HepG2 (cell line): Measurements from ENCODE around the gene ST6GALNAC4. TPM values are rescaled to one million over a fixed set of nuclear protein-coding genes. Genes with fewer than 3 reads are reported as not detected.

ENCODE experiments used
- ETV6 ChIP-seq: sonication (generic); formaldehyde crosslinking; conservative IDR thresholded peaks from 2 replicates; pipeline ENCODE4 v1.4.0; 2020; ENCODE audit warnings: missing genetic modification reagents
- NAIF1 ChIP-seq: sonication (generic); formaldehyde crosslinking; IDR thresholded peaks from 2 replicates; pipeline ENCODE4 v1.5.0; 2020; ENCODE audit warnings: mild to moderate bottlenecking, missing genetic modification reagents, borderline replicate concordance
- NPAS2 ChIP-seq: sonication (generic); formaldehyde crosslinking; IDR thresholded peaks from 2 replicates; pipeline ENCODE4 v1.8.0; 2022; ENCODE audit warnings: mild to moderate bottlenecking, missing genetic modification reagents, borderline replicate concordance
- PCBP1 ChIP-seq: fragments of 200-400 bp; formaldehyde crosslinking; IDR thresholded peaks from 2 replicates; pipeline ENCODE4 v1.6.1; 2017; ENCODE audit warnings: mild to moderate bottlenecking, low read depth, low read length, borderline replicate concordance
- RFX1 ChIP-seq: fragments of 450-650 bp; IDR thresholded peaks from 2 replicates; pipeline ENCODE4 v1.6.1; 2017
- SMAD1 ChIP-seq: sonication (generic); formaldehyde crosslinking; IDR thresholded peaks from 2 replicates; pipeline ENCODE4 v1.4.0; 2020; ENCODE audit warnings: missing genetic modification reagents, low read depth, mild to moderate bottlenecking, borderline replicate concordance
- ZBTB38 ChIP-seq: sonication (generic); formaldehyde crosslinking; IDR thresholded peaks from 2 replicates; pipeline ENCODE4 v1.5.1; 2020; ENCODE audit warnings: mild to moderate bottlenecking, missing genetic modification reagents
- ZBTB4 ChIP-seq: sonication (generic); formaldehyde crosslinking; IDR thresholded peaks from 2 replicates; pipeline ENCODE4 v1.4.0; 2020; ENCODE audit warnings: missing genetic modification reagents, mild to moderate bottlenecking, borderline replicate concordance
- ZBTB7A ChIP-seq: sonication (generic); formaldehyde crosslinking; IDR thresholded peaks from 2 replicates; pipeline ENCODE4 v1.8.0; 2022; ENCODE audit warnings: mild to moderate bottlenecking, missing genetic modification reagents
- ZNF724P ChIP-seq: sonication (generic); formaldehyde crosslinking; IDR thresholded peaks from 2 replicates; pipeline ENCODE4 v1.8.0; 2022; ENCODE audit warnings: missing genetic modification reagents, borderline replicate concordance
- ZNF788 ChIP-seq: sonication (generic); formaldehyde crosslinking; IDR thresholded peaks from 2 replicates; pipeline ENCODE4 v1.5.0; 2020; ENCODE audit warnings: mild to moderate bottlenecking, missing genetic modification reagents, borderline replicate concordance
- polyA plus RNA-seq, 8 experiments: library from polyadenylated mRNA; depleted of rRNA in 3 of 8; stranded (reverse) in 7 of 8; unstranded in 1 of 8; fragments of >200 nt; fragmentation: Illumina TruSeq in 4 of 8; extraction: Trizol in 4 of 8; gene quantifications; 2 replicates each; pipeline versions ENCODE4 v1.2.1 to v1.2.3, GENCODE V29; 2011 to 2016; ENCODE audit warnings: low read depth in 4 of 8, missing spikeins in 1 of 8, mixed read lengths in 1 of 8; ENCODE audit not compliant: insufficient read depth in 1 of 8
- total RNA-seq, 5 experiments: library from RNA; depleted of rRNA; stranded (reverse); fragments of >200 nt; fragmentation: Illumina TruSeq; extraction: Trizol; gene quantifications; 2 replicates each; pipeline ENCODE4 v1.2.3, GENCODE V29; 2016; ENCODE audit warnings: low read depth in 1 of 5
- TF ChIP-seq, protein P1 (sequence below): sonication (generic); formaldehyde crosslinking; IDR thresholded peaks from 2 replicates; pipeline ENCODE4 v1.5.0; 2020; ENCODE audit warnings: missing genetic modification reagents
- TF ChIP-seq, protein P2 (sequence below): sonication (generic); formaldehyde crosslinking; IDR thresholded peaks from 2 replicates; pipeline ENCODE4 v1.5.0; 2020; ENCODE audit warnings: mild to moderate bottlenecking, missing genetic modification reagents, borderline replicate concordance
- TF ChIP-seq, protein P3 (sequence below): sonication (generic); formaldehyde crosslinking; conservative IDR thresholded peaks from 2 replicates; pipeline ENCODE4 v1.4.0; 2020; ENCODE audit warnings: missing genetic modification reagents
- TF ChIP-seq, protein P4 (sequence below): sonication (generic); formaldehyde crosslinking; IDR thresholded peaks from 2 replicates; pipeline ENCODE4 v1.5.0; 2020; ENCODE audit warnings: mild to moderate bottlenecking, missing genetic modification reagents, borderline replicate concordance

The ST6GALNAC4 gene
- total and polyA plus RNA-seq, 2 of the 13 experiments (the other 11 are each of a cell fraction or from before 2014, with no cell fraction given), result 18.8 to 27.7 TPM

DNA sequence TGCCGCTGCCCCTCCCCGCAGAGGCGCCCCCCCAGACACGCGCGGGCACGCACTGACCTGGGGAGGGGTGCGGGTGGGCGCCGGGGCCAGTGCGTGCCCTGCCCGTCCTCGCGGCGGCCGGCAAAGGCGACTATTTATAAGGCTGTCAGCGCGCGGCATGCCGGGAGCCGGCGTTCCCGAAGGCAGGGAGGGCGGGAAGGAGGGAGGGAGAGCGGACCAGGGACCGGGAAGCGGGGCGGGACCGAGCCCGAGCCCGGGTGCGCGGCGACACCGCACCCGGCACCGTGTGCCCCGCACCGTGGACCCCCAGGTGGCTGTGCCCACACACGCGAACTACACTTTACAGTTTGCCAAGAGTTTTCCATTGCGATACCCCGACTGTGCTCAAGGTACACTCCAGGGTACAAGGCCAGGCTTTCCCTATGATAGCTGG lies 39.3 kb downstream of the ST6GALNAC4 start, which contains the start of gene AK1 (continued):
- no peak for TF ChIP-seq NAIF1 (CRISPR knock-in tag)
- no peak for TF ChIP-seq ZBTB7A (CRISPR knock-in tag)
- TF ChIP-seq, protein P1, sequence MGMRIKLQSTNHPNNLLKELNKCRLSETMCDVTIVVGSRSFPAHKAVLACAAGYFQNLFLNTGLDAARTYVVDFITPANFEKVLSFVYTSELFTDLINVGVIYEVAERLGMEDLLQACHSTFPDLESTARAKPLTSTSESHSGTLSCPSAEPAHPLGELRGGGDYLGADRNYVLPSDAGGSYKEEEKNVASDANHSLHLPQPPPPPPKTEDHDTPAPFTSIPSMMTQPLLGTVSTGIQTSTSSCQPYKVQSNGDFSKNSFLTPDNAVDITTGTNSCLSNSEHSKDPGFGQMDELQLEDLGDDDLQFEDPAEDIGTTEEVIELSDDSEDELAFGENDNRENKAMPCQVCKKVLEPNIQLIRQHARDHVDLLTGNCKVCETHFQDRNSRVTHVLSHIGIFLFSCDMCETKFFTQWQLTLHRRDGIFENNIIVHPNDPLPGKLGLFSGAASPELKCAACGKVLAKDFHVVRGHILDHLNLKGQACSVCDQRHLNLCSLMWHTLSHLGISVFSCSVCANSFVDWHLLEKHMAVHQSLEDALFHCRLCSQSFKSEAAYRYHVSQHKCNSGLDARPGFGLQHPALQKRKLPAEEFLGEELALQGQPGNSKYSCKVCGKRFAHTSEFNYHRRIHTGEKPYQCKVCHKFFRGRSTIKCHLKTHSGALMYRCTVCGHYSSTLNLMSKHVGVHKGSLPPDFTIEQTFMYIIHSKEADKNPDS, result 0 out of 2 replicates have a peak, but pooled peaks have one; percentile 17
- TF ChIP-seq ZBTB4 (CRISPR knock-in tag), result no peak
- 0 out of 2 replicates have a peak, but pooled peaks have one; percentile 6 for TF ChIP-seq ZNF788 (CRISPR knock-in tag)
- no peak for TF ChIP-seq ETV6
- TF ChIP-seq, protein P2, sequence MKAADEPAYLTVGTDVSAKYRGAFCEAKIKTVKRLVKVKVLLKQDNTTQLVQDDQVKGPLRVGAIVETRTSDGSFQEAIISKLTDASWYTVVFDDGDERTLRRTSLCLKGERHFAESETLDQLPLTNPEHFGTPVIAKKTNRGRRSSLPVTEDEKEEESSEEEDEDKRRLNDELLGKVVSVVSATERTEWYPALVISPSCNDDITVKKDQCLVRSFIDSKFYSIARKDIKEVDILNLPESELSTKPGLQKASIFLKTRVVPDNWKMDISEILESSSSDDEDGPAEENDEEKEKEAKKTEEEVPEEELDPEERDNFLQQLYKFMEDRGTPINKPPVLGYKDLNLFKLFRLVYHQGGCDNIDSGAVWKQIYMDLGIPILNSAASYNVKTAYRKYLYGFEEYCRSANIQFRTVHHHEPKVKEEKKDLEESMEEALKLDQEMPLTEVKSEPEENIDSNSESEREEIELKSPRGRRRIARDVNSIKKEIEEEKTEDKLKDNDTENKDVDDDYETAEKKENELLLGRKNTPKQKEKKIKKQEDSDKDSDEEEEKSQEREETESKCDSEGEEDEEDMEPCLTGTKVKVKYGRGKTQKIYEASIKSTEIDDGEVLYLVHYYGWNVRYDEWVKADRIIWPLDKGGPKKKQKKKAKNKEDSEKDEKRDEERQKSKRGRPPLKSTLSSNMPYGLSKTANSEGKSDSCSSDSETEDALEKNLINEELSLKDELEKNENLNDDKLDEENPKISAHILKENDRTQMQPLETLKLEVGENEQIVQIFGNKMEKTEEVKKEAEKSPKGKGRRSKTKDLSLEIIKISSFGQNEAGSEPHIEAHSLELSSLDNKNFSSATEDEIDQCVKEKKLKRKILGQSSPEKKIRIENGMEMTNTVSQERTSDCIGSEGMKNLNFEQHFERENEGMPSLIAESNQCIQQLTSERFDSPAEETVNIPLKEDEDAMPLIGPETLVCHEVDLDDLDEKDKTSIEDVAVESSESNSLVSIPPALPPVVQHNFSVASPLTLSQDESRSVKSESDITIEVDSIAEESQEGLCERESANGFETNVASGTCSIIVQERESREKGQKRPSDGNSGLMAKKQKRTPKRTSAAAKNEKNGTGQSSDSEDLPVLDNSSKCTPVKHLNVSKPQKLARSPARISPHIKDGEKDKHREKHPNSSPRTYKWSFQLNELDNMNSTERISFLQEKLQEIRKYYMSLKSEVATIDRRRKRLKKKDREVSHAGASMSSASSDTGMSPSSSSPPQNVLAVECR, result peak; percentile 87; the same call in 1 of the 2 replicates
- TF ChIP-seq NPAS2 (CRISPR knock-in tag), result no peak
- TF ChIP-seq ZNF724P (CRISPR knock-in tag), result peak; percentile 32; the same call in 1 of the 2 replicates
- TF ChIP-seq, protein P3, sequence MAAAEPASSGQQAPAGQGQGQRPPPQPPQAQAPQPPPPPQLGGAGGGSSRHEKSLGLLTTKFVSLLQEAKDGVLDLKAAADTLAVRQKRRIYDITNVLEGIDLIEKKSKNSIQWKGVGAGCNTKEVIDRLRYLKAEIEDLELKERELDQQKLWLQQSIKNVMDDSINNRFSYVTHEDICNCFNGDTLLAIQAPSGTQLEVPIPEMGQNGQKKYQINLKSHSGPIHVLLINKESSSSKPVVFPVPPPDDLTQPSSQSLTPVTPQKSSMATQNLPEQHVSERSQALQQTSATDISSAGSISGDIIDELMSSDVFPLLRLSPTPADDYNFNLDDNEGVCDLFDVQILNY (CRISPR knock-in tag), result peak; percentile 84
- no peak for TF ChIP-seq RFX1
- TF ChIP-seq SMAD1 (CRISPR knock-in tag), result 0 out of 2 replicates have a peak, but pooled peaks have one; percentile 25
- TF ChIP-seq ZBTB38 (CRISPR knock-in tag), result peak; percentile 62
- no peak for TF ChIP-seq PCBP1
- TF ChIP-seq, protein P4, sequence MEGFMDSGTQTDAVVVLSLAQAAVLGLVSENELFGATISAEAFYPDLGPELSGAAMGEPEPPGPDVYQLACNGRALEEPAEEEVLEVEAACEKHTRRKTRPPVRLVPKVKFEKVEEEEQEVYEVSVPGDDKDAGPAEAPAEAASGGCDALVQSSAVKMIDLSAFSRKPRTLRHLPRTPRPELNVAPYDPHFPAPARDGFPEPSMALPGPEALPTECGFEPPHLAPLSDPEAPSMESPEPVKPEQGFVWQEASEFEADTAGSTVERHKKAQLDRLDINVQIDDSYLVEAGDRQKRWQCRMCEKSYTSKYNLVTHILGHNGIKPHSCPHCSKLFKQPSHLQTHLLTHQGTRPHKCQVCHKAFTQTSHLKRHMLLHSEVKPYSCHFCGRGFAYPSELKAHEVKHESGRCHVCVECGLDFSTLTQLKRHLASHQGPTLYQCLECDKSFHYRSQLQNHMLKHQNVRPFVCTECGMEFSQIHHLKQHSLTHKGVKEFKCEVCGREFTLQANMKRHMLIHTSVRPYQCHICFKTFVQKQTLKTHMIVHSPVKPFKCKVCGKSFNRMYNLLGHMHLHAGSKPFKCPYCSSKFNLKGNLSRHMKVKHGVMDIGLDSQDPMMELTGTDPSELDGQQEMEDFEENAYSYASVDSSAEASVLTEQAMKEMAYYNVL (CRISPR knock-in tag), result no peak
